Stomach (tissue), 9 donors: ENCODE measurements around the gene MAP3K20. TPM values are rescaled to one million over a fixed set of nuclear protein-coding genes. Genes with fewer than 3 reads are reported as not detected.
A peak's percentile ranks its signal among the peaks of the same experiment; 100 is the strongest.

Source experiments
- DNase-seq, 2 donors: peaks; one replicate each; pipeline versions ENCODE4 v3.0.0 to v3.0.0-alpha.2; 2013 to 2019
- H3K27ac ChIP-seq, 5 donors: fragments of 200-600 bp in 4 of 5; sonication (generic) in 4 of 5; one replicate each; pipeline ENCODE4 v1.5.1; 2013 to 2019; ENCODE audit warnings: mild to moderate bottlenecking in 1 of 5, moderate library complexity in 1 of 5
- H3K27me3 ChIP-seq, 3 donors: fragments of 200-600 bp; sonication (generic); one replicate each; pipeline ENCODE4 v1.5.1; 2017 to 2019; ENCODE audit warnings: mixed run types in 1 of 3
- H3K36me3 ChIP-seq, 4 donors: fragments of 200-600 bp; sonication (generic); 1 replicate in 3 of 4; 2 replicates in 1 of 4; pipeline ENCODE4 v1.5.1; 2016 to 2019
- H3K4me1 ChIP-seq, 4 donors: fragments of 200-600 bp; sonication (generic); one replicate each; pipeline ENCODE4 v1.5.1; 2016 to 2019
- H3K4me3 ChIP-seq, 4 donors: fragments of 200-600 bp; sonication (generic) in 3 of 4; one replicate each; pipeline ENCODE4 v1.5.1; 2016 to 2019; ENCODE audit warnings: mild to moderate bottlenecking in 1 of 4
- H3K9me3 ChIP-seq, 4 donors: fragments of 200-600 bp; sonication (generic); one replicate each; pipeline ENCODE4 v1.5.1; 2016 to 2019
- EP300 ChIP-seq: sonication (generic); formaldehyde crosslinking; IDR thresholded peaks from one replicate; pipeline ENCODE4 v1.6.1; 2017; ENCODE audit warnings: antibody characterized with exemption
- POLR2A ChIP-seq, 4 donors: fragments of 450-650 bp; IDR thresholded peaks; one replicate each; pipeline ENCODE4 v1.6.1; 2016; ENCODE audit warnings: antibody characterized with exemption in 4 of 4, control low read depth in 2 of 4, mild to moderate bottlenecking in 1 of 4, moderate library complexity in 1 of 4
- POLR2AphosphoS5 ChIP-seq, 3 donors: sonication (generic); formaldehyde crosslinking; IDR thresholded peaks; one replicate each; pipeline ENCODE4 v1.6.1; 2016; ENCODE audit warnings: antibody characterized with exemption in 3 of 3
- WGBS, 5 donors: extraction: QIAGEN DNeasy Blood & Tissue Kit in 3 of 5; methylation state at CpG; one replicate each; pipeline versions ENCODE4 v1.1.5 to v1.1.7; 2013 to 2018; 5-methylcytosine and 5-hydroxymethylcytosine counted together
- intact Hi-C: fragments of 100-400 bp; cut with DNase I; formaldehyde crosslinking; loops from one replicate; pipeline ENCODE4 v1.15.1; 2023; ENCODE audit warnings: low total_unique reads
- polyA plus RNA-seq, 3 donors: library from polyadenylated mRNA; stranded (reverse); fragments of 200-250 nt; gene quantifications; one replicate each; pipeline ENCODE4 v1.2.3, GENCODE V29; 2013
- total RNA-seq, 5 donors: library from RNA; depleted of rRNA; stranded (reverse); fragments of >200 nt; gene quantifications; one replicate each; pipeline versions ENCODE4 v1.1.0 to v1.2.3, GENCODE V29; 2014 to 2016
- TF ChIP-seq, protein P1 (sequence below), 7 experiments: fragments of 450-650 bp in 4 of 7; fragments of 200-600 bp in 3 of 7; sonication (generic) in 3 of 7; IDR thresholded peaks; one replicate each; pipeline ENCODE4 v1.5.1; 2016 to 2019; ENCODE audit warnings: antibody characterized with exemption in 7 of 7, control low read depth in 2 of 7, mild to moderate bottlenecking in 1 of 7
- donor health status: healthy with polysubstance abuse.
- donor health status: Bipolar disorder and iron deficiency.
- donor health status: healthy.

The MAP3K20 gene
- total and polyA plus RNA-seq, 8 donors: 9.3 to 180 (median 29.2) TPM

DNA sequence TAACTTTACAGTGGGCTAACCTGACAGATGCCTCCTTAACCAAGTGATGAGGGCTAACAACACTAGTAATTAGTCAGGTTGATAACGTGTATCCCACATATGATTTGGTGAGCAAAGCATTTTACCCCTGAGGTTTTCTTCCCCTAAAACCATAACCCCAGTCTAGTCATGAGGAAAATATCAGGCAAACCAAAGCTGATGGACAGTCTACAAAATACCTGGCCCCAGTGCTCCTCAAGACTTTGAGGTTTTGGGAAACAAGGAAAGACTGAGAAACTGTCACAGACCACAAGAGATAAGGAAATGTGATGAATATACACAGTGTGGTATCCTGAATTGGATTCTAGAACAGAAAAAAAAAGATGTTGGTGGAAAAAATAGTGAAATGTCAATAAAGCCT lies 28.5 kb downstream of the MAP3K20 start:
- no peak for DNase-seq
- intact Hi-C loops: no loop called here
- H3K9me3 ChIP-seq: no peaks in the 10 kb centered on the region
- no peak overlapping the region for H3K27ac ChIP-seq
- H3K4me1 ChIP-seq: peaks cover 0 to 45% (median 10%) of the 10 kb centered on the region in 4 donors
- no peaks in the 10 kb centered on the region for H3K36me3 ChIP-seq
- TF ChIP-seq EP300 (no peak), POLR2A (IDR thresholded peaks at IDR 0.05) (no peak), POLR2AphosphoS5 (IDR thresholded peaks at IDR 0.05) (no peak)
- TF ChIP-seq, protein P1, sequence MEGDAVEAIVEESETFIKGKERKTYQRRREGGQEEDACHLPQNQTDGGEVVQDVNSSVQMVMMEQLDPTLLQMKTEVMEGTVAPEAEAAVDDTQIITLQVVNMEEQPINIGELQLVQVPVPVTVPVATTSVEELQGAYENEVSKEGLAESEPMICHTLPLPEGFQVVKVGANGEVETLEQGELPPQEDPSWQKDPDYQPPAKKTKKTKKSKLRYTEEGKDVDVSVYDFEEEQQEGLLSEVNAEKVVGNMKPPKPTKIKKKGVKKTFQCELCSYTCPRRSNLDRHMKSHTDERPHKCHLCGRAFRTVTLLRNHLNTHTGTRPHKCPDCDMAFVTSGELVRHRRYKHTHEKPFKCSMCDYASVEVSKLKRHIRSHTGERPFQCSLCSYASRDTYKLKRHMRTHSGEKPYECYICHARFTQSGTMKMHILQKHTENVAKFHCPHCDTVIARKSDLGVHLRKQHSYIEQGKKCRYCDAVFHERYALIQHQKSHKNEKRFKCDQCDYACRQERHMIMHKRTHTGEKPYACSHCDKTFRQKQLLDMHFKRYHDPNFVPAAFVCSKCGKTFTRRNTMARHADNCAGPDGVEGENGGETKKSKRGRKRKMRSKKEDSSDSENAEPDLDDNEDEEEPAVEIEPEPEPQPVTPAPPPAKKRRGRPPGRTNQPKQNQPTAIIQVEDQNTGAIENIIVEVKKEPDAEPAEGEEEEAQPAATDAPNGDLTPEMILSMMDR (IDR thresholded peaks at IDR 0.05): no peak
- no peak overlapping the region for H3K4me3 ChIP-seq
- no peaks in the 10 kb centered on the region for H3K27me3 ChIP-seq
- 83 to 100% (median 95%) methylated on average over 1 of the region's 1 CpG for WGBS, 5 donors

DNA sequence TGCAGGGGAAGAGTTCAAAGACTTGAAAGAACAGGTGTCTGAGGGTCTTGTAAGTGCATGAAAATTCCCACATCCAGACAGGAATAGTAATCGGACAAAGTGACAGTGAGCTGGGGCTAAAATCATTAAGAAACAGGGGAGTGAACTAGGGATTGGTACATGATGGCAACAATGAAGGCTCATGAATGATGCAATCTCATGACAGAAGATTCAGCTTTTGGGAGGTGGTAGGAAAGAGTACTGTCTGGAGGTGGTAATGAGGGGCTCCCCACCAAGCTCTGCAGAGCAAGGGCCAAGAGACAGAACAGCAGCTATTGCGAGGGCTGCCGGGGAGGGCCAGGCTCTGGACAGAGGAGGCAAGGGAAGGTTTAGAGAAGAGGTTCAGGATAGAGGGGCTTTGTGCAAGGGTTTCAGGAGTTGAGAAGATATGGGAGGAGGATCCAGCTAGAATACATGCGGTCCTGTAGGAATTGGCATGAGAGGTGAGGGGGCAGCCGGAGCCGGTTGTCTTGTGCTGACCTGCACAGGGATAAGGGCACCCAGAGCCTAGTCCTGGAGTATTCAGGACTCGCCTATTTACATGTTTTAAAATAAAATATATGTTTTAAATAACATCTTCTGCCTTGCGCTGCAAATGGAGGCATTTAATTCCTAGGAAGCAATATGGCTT lies 31.4 kb downstream of the MAP3K20 start:
- H3K4me3 ChIP-seq: no peak overlapping the region
- no peaks in the 10 kb centered on the region for H3K36me3 ChIP-seq
- H3K4me1 ChIP-seq: peaks cover 0 to 23% (median 6%) of the 10 kb centered on the region in 4 donors
- 95 to 99% (median 96%) methylated on average over 8 of the region's 8 CpGs for WGBS, 5 donors
- no peak overlapping the region for H3K27ac ChIP-seq
- no peak for DNase-seq
- TF ChIP-seq EP300 (no peak), POLR2AphosphoS5 (IDR thresholded peaks at IDR 0.05) (no peak), POLR2A (IDR thresholded peaks at IDR 0.05) (no peak)
- TF ChIP-seq, protein P1 (IDR thresholded peaks at IDR 0.05): no peak
- intact Hi-C loops: no loop called here
- H3K9me3 ChIP-seq: no peaks in the 10 kb centered on the region
- no peaks in the 10 kb centered on the region for H3K27me3 ChIP-seq

DNA sequence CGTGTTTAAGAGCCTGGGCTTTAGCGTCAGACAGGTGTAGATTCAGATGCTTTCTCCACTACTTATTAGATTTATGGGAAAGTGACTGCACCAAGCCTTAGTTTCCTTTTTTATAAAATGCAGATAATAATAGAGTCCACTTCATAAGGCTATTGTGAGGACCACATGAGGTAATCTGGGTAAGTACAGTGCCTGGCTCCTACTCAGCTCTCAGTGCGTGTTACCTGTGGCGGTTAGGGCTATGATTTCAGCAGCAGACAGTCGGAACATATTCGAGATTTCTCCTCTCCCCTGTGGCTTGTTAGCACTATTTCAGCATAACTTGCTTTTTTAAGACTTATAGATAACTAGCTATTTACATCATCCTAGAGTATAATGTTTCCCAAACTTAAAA lies 32.0 kb downstream of the MAP3K20 start:
- no peak for DNase-seq
- H3K9me3 ChIP-seq: no peaks in the 10 kb centered on the region
- TF ChIP-seq, protein P1 (IDR thresholded peaks at IDR 0.05): no peak
- H3K4me1 ChIP-seq: peaks cover 0 to 18% (median 6%) of the 10 kb centered on the region in 4 donors
- no peaks in the 10 kb centered on the region for H3K27me3 ChIP-seq
- H3K27ac ChIP-seq: no peak overlapping the region
- WGBS, 5 donors: 94 to 97% (median 96%) methylated on average over 6 of the region's 6 CpGs
- no peaks in the 10 kb centered on the region for H3K36me3 ChIP-seq
- intact Hi-C loops: no loop called here
- no peak overlapping the region for H3K4me3 ChIP-seq

DNA sequence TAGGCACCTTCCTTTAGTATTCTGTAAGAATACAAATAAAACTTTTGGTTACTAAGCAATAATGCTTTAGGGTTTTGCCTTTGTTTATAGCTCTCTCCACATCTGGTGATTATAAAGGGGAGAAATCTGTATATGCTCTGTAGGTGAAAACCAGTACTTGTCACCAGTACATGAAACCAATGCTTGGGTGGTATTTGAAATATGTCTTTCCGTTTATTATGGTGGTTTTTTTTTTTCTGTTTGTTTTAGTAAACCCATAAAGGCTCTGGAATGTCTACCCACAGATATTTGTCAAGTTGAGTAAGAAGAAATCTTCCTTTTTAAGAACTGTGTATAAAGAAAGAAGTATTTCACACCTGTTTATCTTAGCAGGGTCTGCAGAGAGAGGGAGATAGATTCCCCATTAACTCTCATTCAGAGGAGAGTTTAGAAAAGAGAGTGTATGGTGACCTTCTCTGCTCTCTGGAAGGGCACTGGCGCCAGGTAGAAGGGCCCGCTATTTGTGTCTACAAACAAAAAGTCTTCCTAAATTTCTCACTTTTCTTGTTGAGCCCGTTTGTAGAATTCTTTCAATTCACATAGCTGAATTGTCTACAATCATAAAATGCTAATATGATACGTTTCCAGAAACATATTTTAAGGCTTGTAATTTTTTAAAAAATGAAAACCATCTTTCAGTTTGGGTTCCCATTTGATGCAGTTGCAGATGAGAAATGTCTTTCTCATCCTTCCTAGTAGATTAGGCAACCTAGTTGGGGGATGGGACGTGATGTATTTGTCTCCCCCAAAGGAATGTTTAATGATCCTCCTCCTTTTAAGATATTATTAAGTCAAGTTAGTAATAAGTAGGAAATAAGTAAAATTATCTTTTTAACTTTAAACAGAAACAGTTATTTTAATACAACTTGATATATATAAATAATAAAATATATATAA lies 33.9 kb downstream of the MAP3K20 start:
- DNase-seq: no peak
- peak overlapping the region in 2 of 5 donors; percentile 55 for H3K27ac ChIP-seq

More for the DNA sequence above, 33.9 kb downstream of the MAP3K20 start:
- no peaks in the 10 kb centered on the region for H3K36me3 ChIP-seq
- H3K27me3 ChIP-seq: no peaks in the 10 kb centered on the region
- H3K4me1 ChIP-seq: peaks cover 0 to 15% (median 6%) of the 10 kb centered on the region in 4 donors
- H3K9me3 ChIP-seq: no peaks in the 10 kb centered on the region
- no peak overlapping the region for H3K4me3 ChIP-seq
- WGBS, 5 donors: 60 to 68% (median 63%) methylated on average over 6 of the region's 6 CpGs
- TF ChIP-seq EP300: no peak
- TF ChIP-seq POLR2AphosphoS5 (IDR thresholded peaks at IDR 0.05): no peak
- no peak for TF ChIP-seq POLR2A (IDR thresholded peaks at IDR 0.05)
- TF ChIP-seq, protein P1 (IDR thresholded peaks at IDR 0.05): no peak
- intact Hi-C loops: no loop called here
